Occipital lobe (tissue), 2 donors: ENCODE results near the gene DYRK1A. TPM values are rescaled to one million over a fixed set of nuclear protein-coding genes. Genes with fewer than 3 reads are reported as not detected.
"Not testable (repeated sequence)": the region's sequence is repeated elsewhere in the genome, so short reads cannot be mapped to it uniquely, and the experiment has no call there.

Experiments
- DNase-seq: peaks from one replicate; lab custom pipeline; 2025; lab: John Stamatoyannopoulos, UW
- total RNA-seq: library from RNA; depleted of rRNA; stranded (reverse); fragments of >200 nt; gene quantifications from one replicate; pipeline ENCODE4 v1.2.3, GENCODE V29; 2014

The DYRK1A gene
- total RNA-seq, 1 donor from 2014 or later, result 174 TPM

GRCh38 chr21:37483776-37484175 lies 117.2 kb downstream of the DYRK1A start:
- DNase-seq, result no peak

GRCh38 chr21:37484535-37485474 lies 118.2 kb downstream of the DYRK1A start:
- DNase-seq, result no peak

GRCh38 chr21:37489553-37489952 lies 123.0 kb downstream of the DYRK1A start:
- no peak for DNase-seq

- DNase-seq, result no peak
Measured at GRCh38 chr21:37490084-37490483, 123.5 kb downstream of the DYRK1A start.

GRCh38 chr21:37496972-37497371 lies 130.4 kb downstream of the DYRK1A start:
- no peak for DNase-seq

GRCh38 chr21:37498664-37499063 lies 132.1 kb downstream of the DYRK1A start:
- DNase-seq, result no peak

- no peak for DNase-seq
Measured at GRCh38 chr21:37502947-37503346, 136.4 kb downstream of the DYRK1A start.

- DNase-seq, result no peak
Measured at GRCh38 chr21:37503848-37504467, 137.4 kb downstream of the DYRK1A start.

- no peak for DNase-seq
Measured at GRCh38 chr21:37505963-37506362, 139.4 kb downstream of the DYRK1A start.

GRCh38 chr21:37507716-37508115 lies 141.1 kb downstream of the DYRK1A start:
- no peak for DNase-seq

GRCh38 chr21:37508341-37508740 lies 141.8 kb downstream of the DYRK1A start:
- DNase-seq, result no peak

GRCh38 chr21:37509802-37510393 lies 143.3 kb downstream of the DYRK1A start:
- DNase-seq, result no peak

- no peak for DNase-seq
Measured at GRCh38 chr21:37511848-37512247, 145.3 kb downstream of the DYRK1A start.

- no peak for DNase-seq
Measured at GRCh38 chr21:37513383-37513782, 146.8 kb downstream of the DYRK1A start.

- no peak for DNase-seq
Measured at GRCh38 chr21:37514038-37514667, 147.6 kb downstream of the DYRK1A start.

- DNase-seq, result no peak
Measured at GRCh38 chr21:37516998-37517397, 150.4 kb downstream of the DYRK1A start.

GRCh38 chr21:37520801-37521200 lies 154.2 kb downstream of the DYRK1A start:
- no peak for DNase-seq

GRCh38 chr21:37521658-37522057 lies 155.1 kb downstream of the DYRK1A start:
- no peak for DNase-seq

- no peak for DNase-seq
Measured at GRCh38 chr21:37522641-37523295, 156.2 kb downstream of the DYRK1A start.

GRCh38 chr21:37524944-37525343 lies 158.4 kb downstream of the DYRK1A start:
- DNase-seq, result not testable (repeated sequence)

- no peak for DNase-seq
Measured at GRCh38 chr21:37525810-37526209, 159.2 kb downstream of the DYRK1A start.
